AG04450 (cell line): ENCODE data around the gene IZUMO3. TPM values are rescaled to one million over a fixed set of nuclear protein-coding genes. Genes with fewer than 3 reads are reported as not detected.

Experiments
- CTCF ChIA-PET: fragments of 300-600, 350-600 bp; formaldehyde crosslinking; extraction: SDS; loops from one replicate; lab custom pipeline; 2022; ENCODE audit warnings: antibody characterized with exemption, inconsistent platforms; lab: Charles Lee
- POLR2A ChIA-PET: fragments of 350-600 bp; formaldehyde crosslinking; extraction: SDS; loops from one replicate; lab custom pipeline; 2021; ENCODE audit warnings: antibody characterized with exemption, inconsistent platforms; lab: Yijun Ruan, JAX
- DNase-seq: peaks from one replicate; pipeline ENCODE4 v3.0.0-alpha.2; 2011; ENCODE audit warnings: low read depth, low spot score
- H3K27ac ChIP-seq: one replicate; pipeline ENCODE4 v1.5.1; 2012; ENCODE audit warnings: low read depth, low read length, control low read depth
- H3K27me3 ChIP-seq: one replicate; pipeline ENCODE4 v1.6.0; 2012; ENCODE audit warnings: low read length; ENCODE audit not compliant: control insufficient read depth, insufficient read depth
- H3K4me3 ChIP-seq: 2 replicates; pipeline ENCODE4 v1.5.1; 2011; ENCODE audit warnings: mild to moderate bottlenecking, low read depth, low read length, control low read depth
- H3K9me3 ChIP-seq: 2 replicates; pipeline ENCODE4 v1.5.1; 2012; ENCODE audit warnings: low read length; ENCODE audit not compliant: control insufficient read depth, insufficient read depth
- polyA minus RNA-seq: library from RNA; depleted of rRNA, polyadenylated mRNA; stranded (reverse); fragments of >200 nt; gene quantifications from 2 replicates; pipeline ENCODE4 v1.2.3, GENCODE V29; 2011; rRNA and poly(A)+ RNA removed
- polyA plus RNA-seq: library from polyadenylated mRNA; depleted of rRNA; stranded (reverse); fragments of >200 nt; gene quantifications from 2 replicates; pipeline ENCODE4 v1.2.3, GENCODE V29; 2011; rRNA removed
- TF ChIP-seq, protein P1 (sequence below): IDR thresholded peaks from 2 replicates; pipeline ENCODE4 v1.5.1; 2011; ENCODE audit warnings: low read depth, low read length, control low read depth, inconsistent platforms

Gene IZUMO3, protein sequence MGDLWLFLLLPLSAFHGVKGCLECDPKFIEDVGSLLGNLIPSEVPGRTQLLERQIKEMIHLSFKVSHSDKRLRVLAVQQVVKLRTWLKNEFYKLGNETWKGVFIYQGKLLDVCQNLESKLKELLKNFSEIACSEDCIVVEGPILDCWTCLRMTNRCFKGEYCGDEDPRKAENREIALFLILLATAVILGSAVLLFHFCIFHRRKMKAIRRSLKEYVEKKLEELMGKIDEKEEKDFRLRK
- polyA plus RNA-seq (not detected in 2 replicates), polyA minus RNA-seq (not detected in 2 replicates)

DNA sequence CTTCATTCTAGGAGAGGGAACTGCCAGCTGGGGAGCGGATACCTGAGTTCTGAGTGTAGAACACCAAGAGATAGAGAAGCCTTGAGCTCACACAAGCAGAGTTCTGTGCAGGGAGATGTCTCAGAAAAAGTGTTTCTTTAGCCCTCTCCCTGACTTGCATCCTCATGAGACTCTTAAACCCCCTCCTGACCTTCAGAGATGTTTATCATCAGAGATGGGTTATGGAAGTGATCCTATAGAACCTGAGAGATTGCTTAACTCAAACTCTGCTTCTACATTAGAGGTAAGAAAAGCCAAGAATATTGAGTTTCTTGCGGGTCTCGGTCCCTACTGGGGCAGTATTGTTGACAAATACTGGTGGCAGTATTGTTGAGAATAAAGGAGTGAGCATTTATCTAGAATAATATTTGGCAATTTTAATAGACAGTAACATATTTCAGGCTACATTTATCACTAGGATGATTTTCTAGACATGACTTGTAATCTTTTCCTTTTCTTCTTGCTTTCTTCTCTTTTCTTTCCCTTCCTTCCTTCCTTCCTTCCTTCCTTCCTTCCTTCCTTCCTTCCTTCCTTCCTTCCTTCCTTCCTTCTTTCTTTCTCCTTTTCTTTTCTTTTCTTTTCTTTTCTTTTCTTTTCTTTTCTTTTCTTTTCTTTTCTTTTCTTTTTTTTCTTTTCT, at the start of gene IZUMO3:
TSS of gene IZUMO3 (minus strand) at position 51 of the 676 bp plus-strand sequence. CDS start 248 bp downstream, outside the sequence.
- Histone ChIP-seq H3K27me3 (no peaks in the 10 kb centered on the region), H3K27ac (no peak within 1 kb of the TSS), H3K4me3 (no peak within 1 kb of the TSS), H3K9me3 (peaks cover 8% of the 10 kb centered on the region; the same call in 1 of the 2 replicates)
- TF ChIP-seq, protein P1, sequence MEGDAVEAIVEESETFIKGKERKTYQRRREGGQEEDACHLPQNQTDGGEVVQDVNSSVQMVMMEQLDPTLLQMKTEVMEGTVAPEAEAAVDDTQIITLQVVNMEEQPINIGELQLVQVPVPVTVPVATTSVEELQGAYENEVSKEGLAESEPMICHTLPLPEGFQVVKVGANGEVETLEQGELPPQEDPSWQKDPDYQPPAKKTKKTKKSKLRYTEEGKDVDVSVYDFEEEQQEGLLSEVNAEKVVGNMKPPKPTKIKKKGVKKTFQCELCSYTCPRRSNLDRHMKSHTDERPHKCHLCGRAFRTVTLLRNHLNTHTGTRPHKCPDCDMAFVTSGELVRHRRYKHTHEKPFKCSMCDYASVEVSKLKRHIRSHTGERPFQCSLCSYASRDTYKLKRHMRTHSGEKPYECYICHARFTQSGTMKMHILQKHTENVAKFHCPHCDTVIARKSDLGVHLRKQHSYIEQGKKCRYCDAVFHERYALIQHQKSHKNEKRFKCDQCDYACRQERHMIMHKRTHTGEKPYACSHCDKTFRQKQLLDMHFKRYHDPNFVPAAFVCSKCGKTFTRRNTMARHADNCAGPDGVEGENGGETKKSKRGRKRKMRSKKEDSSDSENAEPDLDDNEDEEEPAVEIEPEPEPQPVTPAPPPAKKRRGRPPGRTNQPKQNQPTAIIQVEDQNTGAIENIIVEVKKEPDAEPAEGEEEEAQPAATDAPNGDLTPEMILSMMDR, result no peak
- ChIA-PET CTCF (no interaction called here), POLR2A (no interaction called here)
- no peak for DNase-seq

DNA sequence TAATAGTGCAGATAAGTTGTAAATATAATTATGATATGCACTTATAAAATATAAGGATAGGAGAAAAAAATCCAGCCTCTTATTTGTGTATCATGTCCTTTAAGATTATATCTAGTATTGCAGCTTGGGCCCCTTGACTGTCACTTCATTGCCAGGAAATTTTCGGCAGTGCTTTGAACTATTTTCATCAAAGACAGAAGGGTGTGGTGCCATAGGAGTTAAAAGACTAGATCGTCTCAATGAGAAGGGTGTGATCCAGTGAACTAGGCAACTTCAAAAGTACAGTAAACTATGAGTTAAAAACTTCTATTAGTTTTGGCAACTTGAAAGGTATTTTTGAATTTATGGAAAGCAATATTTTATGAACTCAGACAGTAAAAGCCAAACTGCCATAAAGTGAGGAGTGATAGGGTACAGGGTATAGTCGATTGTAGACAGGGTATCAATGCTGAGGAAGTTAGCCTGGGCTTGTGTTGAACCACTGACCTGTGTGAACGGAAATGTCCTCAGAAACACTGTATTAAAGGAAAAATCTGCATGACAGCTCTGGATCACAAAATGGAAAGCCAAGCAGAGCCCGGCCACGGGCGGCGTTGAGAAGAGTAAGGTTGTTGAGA, 48.6 kb upstream of the IZUMO3 start:
- ChIA-PET POLR2A (no interaction called here), CTCF (no interaction called here)
- H3K27ac ChIP-seq, result no peak overlapping the region
- H3K4me3 ChIP-seq, result no peak overlapping the region
- TF ChIP-seq, protein P1, result no peak
- H3K27me3 ChIP-seq, result no peaks in the 10 kb centered on the region
- peaks cover 3% of the 10 kb centered on the region; the same call in 1 of the 2 replicates for H3K9me3 ChIP-seq
- DNase-seq, result no peak

DNA sequence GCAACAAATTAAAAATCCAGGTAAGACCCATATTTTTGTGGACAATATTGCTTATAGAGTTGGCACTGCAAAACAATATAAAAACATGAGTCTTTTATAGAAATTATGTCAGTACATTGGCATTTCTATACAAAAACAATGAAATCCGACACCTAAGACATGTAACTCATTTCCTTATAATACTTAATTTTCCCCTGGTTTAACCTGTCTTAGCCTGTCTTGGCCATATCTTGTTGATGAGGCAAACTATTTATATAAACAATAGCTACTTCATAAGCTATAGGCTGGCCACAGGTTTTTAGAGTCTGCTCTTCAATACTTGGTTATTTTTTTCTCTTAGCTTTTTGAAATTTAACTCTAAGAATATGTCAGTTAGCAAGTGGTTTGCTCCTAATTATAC, 44.7 kb upstream of the IZUMO3 start:
- no peak overlapping the region for H3K27ac ChIP-seq
- no peak for DNase-seq
- no peak overlapping the region for H3K4me3 ChIP-seq
- TF ChIP-seq, protein P1, result no peak
- ChIA-PET POLR2A (no interaction called here), CTCF (no interaction called here)
- H3K9me3 ChIP-seq, result peaks cover 2% of the 10 kb centered on the region; the same call in 1 of the 2 replicates
- no peaks in the 10 kb centered on the region for H3K27me3 ChIP-seq

- Histone ChIP-seq H3K4me3 (no peak overlapping the region), H3K27me3 (no peaks in the 10 kb centered on the region), H3K27ac (no peak overlapping the region), H3K9me3 (no peaks in the 10 kb centered on the region)
- ChIA-PET POLR2A (no interaction called here), CTCF (no interaction called here)
- TF ChIP-seq, protein P1, result no peak
- no peak for DNase-seq
These were observed 42.2 kb upstream of the IZUMO3 start for GRCh38 chr9:24587883-24588282.
